GM23248 (cell line): ENCODE data around the gene CBX1. TPM values are rescaled to one million over a fixed set of nuclear protein-coding genes. Genes with fewer than 3 reads are reported as not detected.

Experiments used
- DNase-seq: peaks from one replicate; pipeline ENCODE4 v3.0.0-alpha.2; 2015
- H2AFZ ChIP-seq: fragments of 200-600 bp; sonication (generic); 2 replicates; pipeline ENCODE4 v1.6.1; 2016; ENCODE audit warnings: antibody characterized with exemption
- H3F3A ChIP-seq: fragments of 200-600 bp; sonication (generic); 2 replicates; pipeline ENCODE4 v1.6.1; 2016; ENCODE audit warnings: mild to moderate bottlenecking, antibody characterized with exemption, mixed run types; ENCODE audit not compliant: insufficient read depth
- H3K27ac ChIP-seq: fragments of 200-600 bp; sonication (generic); 2 replicates; pipeline ENCODE4 v1.5.1; 2016; ENCODE audit warnings: mild to moderate bottlenecking
- H3K27me3 ChIP-seq: fragments of 200-600 bp; sonication (generic); replicated peaks from 2 replicates; pipeline ENCODE4 v1.6.1; 2016; ENCODE audit warnings: mild to moderate bottlenecking; ENCODE audit not compliant: insufficient read depth
- H3K36me3 ChIP-seq: fragments of 200-600 bp; sonication (generic); 2 replicates; pipeline ENCODE4 v1.6.1; 2016; ENCODE audit warnings: low read depth, mild to moderate bottlenecking
- H3K4me1 ChIP-seq: fragments of 200-600 bp; sonication (generic); 2 replicates; pipeline ENCODE4 v1.6.1; 2016; ENCODE audit warnings: mild to moderate bottlenecking; ENCODE audit not compliant: insufficient read depth
- H3K4me2 ChIP-seq: fragments of 200-600 bp; sonication (generic); one replicate; pipeline ENCODE4 v1.6.1; 2016; ENCODE audit warnings: mild to moderate bottlenecking; ENCODE audit not compliant: unreplicated experiment
- H3K4me3 ChIP-seq: fragments of 200-600 bp; sonication (generic); 2 replicates; pipeline ENCODE4 v1.5.1; 2016; ENCODE audit warnings: mild to moderate bottlenecking
- H3K79me2 ChIP-seq: fragments of 200-600 bp; sonication (generic); 2 replicates; pipeline ENCODE4 v1.6.1; 2016; ENCODE audit warnings: mild to moderate bottlenecking; ENCODE audit not compliant: insufficient read depth
- H3K9ac ChIP-seq: fragments of 200-600 bp; sonication (generic); 2 replicates; pipeline ENCODE4 v1.6.1; 2016; ENCODE audit warnings: mild to moderate bottlenecking
- H3K9me2 ChIP-seq: fragments of 200-600 bp; sonication (generic); 2 replicates; pipeline ENCODE4 v1.6.1; 2016; ENCODE audit warnings: mixed run types, mild to moderate bottlenecking, moderate library complexity; ENCODE audit not compliant: insufficient read depth
- H3K9me3 ChIP-seq: fragments of 200-600 bp; sonication (generic); one replicate; pipeline ENCODE4 v1.6.1; 2017; ENCODE audit warnings: low read depth
- H4K20me1 ChIP-seq: fragments of 200-600 bp; sonication (generic); 2 replicates; pipeline ENCODE4 v1.6.0; 2016; ENCODE audit not compliant: insufficient read depth
- EZH2 ChIP-seq: fragments of 200-600 bp; sonication (generic); IDR thresholded peaks from 2 replicates; pipeline ENCODE4 v1.6.1; 2018; ENCODE audit warnings: antibody characterized with exemption, mild to moderate bottlenecking; ENCODE audit not compliant: insufficient read depth, poor library complexity, severe bottlenecking
- EZH2phosphoT487 ChIP-seq: fragments of 200-600 bp; sonication (generic); IDR thresholded peaks from 2 replicates; pipeline ENCODE4 v1.6.1; 2018; ENCODE audit warnings: antibody characterized with exemption, moderate library complexity, mild to moderate bottlenecking, low read depth; ENCODE audit not compliant: insufficient read depth
- WGBS, 2 experiments: methylation state at CpG; one replicate each; pipeline ENCODE4 v1.1.6; 2015 to 2017; ENCODE audit warnings: low lambda C conversion rate in 2 of 2, low coverage in 1 of 2; ENCODE audit errors: missing lambda C conversion rate in 2 of 2; 5-methylcytosine and 5-hydroxymethylcytosine counted together
- in situ Hi-C: fragments of 300-500 bp; cut with MboI; formaldehyde crosslinking; loops from 2 replicates; pipeline ENCODE4 v1.15.0; 2020
- polyA plus RNA-seq: library from polyadenylated mRNA; unstranded; fragments of >200 nt; fragmentation: Nextera tagmentation; extraction: Ambion mirVana; gene quantifications from 2 replicates; pipeline ENCODE4 v1.2.1, GENCODE V29; 2016
- total RNA-seq: library from RNA; depleted of rRNA; stranded (reverse); fragments of >200 nt; shearing (Covaris generic); gene quantifications from 2 replicates; pipeline ENCODE4 v1.2.3, GENCODE V29; 2014

Gene CBX1
- total and polyA plus RNA-seq, 2 experiments from 2014 or later, result 40.0 to 53.6 TPM

GRCh38 chr17:48139944-48140343 is 38.7 kb upstream of the CBX1 start:
- Histone ChIP-seq H3K79me2 (no peaks in the 10 kb centered on the region), H3K4me3 (no peak overlapping the region), H4K20me1 (no peaks in the 10 kb centered on the region), H3F3A (no peaks in the 10 kb centered on the region), H3K9me3 (no peaks in the 10 kb centered on the region), H3K4me2 (no peak overlapping the region), H3K27ac (no peak overlapping the region), H3K9ac (no peak overlapping the region), H3K36me3 (no peaks in the 10 kb centered on the region), H3K9me2 (no peaks in the 10 kb centered on the region), H2AFZ (no peak overlapping the region), H3K4me1 (no peaks in the 10 kb centered on the region), H3K27me3 (peaks cover 42% of the 10 kb centered on the region)
- no peak for DNase-seq
- in situ Hi-C loops, result no loop called here
- TF ChIP-seq EZH2 (no peak), EZH2phosphoT487 (no peak)
- 44 to 62% methylated on average over 2 of the region's 2 CpGs for WGBS, 2 experiments

GRCh38 chr17:48137656-48138055 is 36.4 kb upstream of the CBX1 start:
- Histone ChIP-seq H2AFZ (no peak overlapping the region), H3F3A (no peaks in the 10 kb centered on the region), H3K27ac (no peak overlapping the region), H3K9me2 (no peaks in the 10 kb centered on the region), H3K4me2 (no peak overlapping the region), H3K9ac (no peak overlapping the region), H3K4me1 (no peaks in the 10 kb centered on the region), H3K79me2 (no peaks in the 10 kb centered on the region), H3K4me3 (no peak overlapping the region), H4K20me1 (no peaks in the 10 kb centered on the region), H3K36me3 (no peaks in the 10 kb centered on the region), H3K27me3 (peaks cover 19% of the 10 kb centered on the region), H3K9me3 (no peaks in the 10 kb centered on the region)
- in situ Hi-C loops, result no loop called here
- TF ChIP-seq EZH2phosphoT487 (no peak), EZH2 (no peak)
- peak; percentile 17 for DNase-seq
- 9 to 11% methylated on average over 1 of the region's 1 CpG for WGBS, 2 experiments

GRCh38 chr17:48134912-48135480 is 33.7 kb upstream of the CBX1 start:
- no peaks in the 10 kb centered on the region for H3K79me2 ChIP-seq
- in situ Hi-C loops, result no loop called here
- no peak overlapping the region for H3K4me3 ChIP-seq
- no peak overlapping the region for H3K4me2 ChIP-seq
- no peak overlapping the region for H2AFZ ChIP-seq
- no peak overlapping the region for H3K9ac ChIP-seq
- no peaks in the 10 kb centered on the region for H3K36me3 ChIP-seq
- H3K27ac ChIP-seq, result no peak overlapping the region
- H3K4me1 ChIP-seq, result no peaks in the 10 kb centered on the region
- TF ChIP-seq EZH2phosphoT487, result no peak
- no peak for TF ChIP-seq EZH2
- no peaks in the 10 kb centered on the region for H3K9me3 ChIP-seq
- H3F3A ChIP-seq, result no peaks in the 10 kb centered on the region
- no peaks in the 10 kb centered on the region for H4K20me1 ChIP-seq
- H3K9me2 ChIP-seq, result no peaks in the 10 kb centered on the region
- peaks cover 4% of the 10 kb centered on the region; the same call in 1 of the 2 replicates for H3K27me3 ChIP-seq
- no peak for DNase-seq
- WGBS, 2 experiments, result 88 to 91% methylated on average over 3 of the region's 3 CpGs

- H3K4me2 ChIP-seq, result no peak overlapping the region
- no peak overlapping the region for H3K27ac ChIP-seq
- H4K20me1 ChIP-seq, result no peaks in the 10 kb centered on the region
- 0 out of 2 replicates have a peak, but pooled peaks cover 4% of the 10 kb centered on the region for H3K4me1 ChIP-seq
- H3K4me3 ChIP-seq, result no peak overlapping the region
- TF ChIP-seq EZH2phosphoT487 (no peak), EZH2 (no peak)
- 0 out of 2 replicates have a peak, but pooled peaks cover 6% of the 10 kb centered on the region for H3F3A ChIP-seq
- H3K27me3 ChIP-seq, result no peaks in the 10 kb centered on the region
- no peak for DNase-seq
- H3K9me3 ChIP-seq, result no peaks in the 10 kb centered on the region
- no peak overlapping the region for H2AFZ ChIP-seq
- H3K36me3 ChIP-seq, result no peaks in the 10 kb centered on the region
- H3K79me2 ChIP-seq, result no peaks in the 10 kb centered on the region
- in situ Hi-C loops, result no loop called here
- H3K9ac ChIP-seq, result no peak overlapping the region
- WGBS, 2 experiments, result 68 to 76% methylated on average over 4 to 5 of the region's 5 CpGs
- H3K9me2 ChIP-seq, result no peaks in the 10 kb centered on the region
Measured at GRCh38 chr17:48132385-48132784, 31.1 kb upstream of the CBX1 start.
